ENCODE results near the gene WNT7A. TPM values are rescaled to one million over a fixed set of nuclear protein-coding genes. Genes with fewer than 3 reads are reported as not detected.

Gene WNT7A
- total RNA-seq, 1 experiment from 2014 or later, result 0.34 TPM

DNA sequence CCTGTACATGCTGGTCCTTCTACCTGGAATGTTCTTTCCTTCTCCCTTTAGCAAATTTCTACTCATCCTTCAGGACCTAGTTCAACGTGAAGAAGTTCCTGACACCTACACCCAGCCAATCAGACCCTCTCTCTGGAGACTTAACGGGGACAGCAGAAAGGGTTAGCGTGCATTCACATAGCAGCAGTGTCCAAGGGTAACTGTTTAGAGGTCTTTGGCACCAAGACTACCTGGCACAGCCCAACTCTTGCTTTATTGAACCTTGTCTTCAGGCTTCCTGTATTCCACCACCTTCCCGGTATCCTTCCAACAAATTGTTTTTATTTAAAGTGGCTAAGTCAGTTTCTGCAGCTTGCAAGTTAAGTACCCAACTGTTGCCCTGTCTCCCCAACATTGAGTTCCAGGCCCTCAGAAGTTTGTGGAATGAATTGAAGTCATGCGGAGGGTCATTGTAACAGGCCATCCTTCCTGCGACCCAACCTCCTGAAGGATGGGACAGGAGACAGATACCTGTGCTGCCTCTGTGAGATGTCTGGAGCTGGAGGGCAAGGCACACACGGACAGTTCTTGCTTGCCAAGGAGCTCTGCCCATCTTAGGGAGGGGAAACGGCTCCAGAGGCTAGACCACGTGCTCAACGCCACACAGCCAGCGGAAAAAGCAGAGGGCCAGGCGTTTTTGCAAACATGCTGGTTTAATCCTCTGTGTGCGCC, 14.4 kb upstream of the WNT7A start:
- H3K27ac ChIP-seq (ENCODE audit: low read depth, low read length), result no peak overlapping the region
- ATAC-seq, result no peak
- no peaks in the 10 kb centered on the region for H4K20me1 ChIP-seq (ENCODE audit: insufficient read depth)
- DNase-seq (ENCODE audit: low read depth, low spot score), result no peak
- intact Hi-C loops (cut with micrococcal nuclease), result no loop called here
- no peak overlapping the region for H3K9ac ChIP-seq (ENCODE audit: low read length)
- H3K9me2 ChIP-seq (ENCODE audit: insufficient read depth), result no peaks in the 10 kb centered on the region
- H3K4me1 ChIP-seq (ENCODE audit: control insufficient read depth in 1 of 2, insufficient read depth in 2 of 2, low read length in 2 of 2), result peaks cover 8 to 25% of the 10 kb centered on the region in 2 experiments; a peak in 3 of 4 replicates
- BruUV-seq (replicated peaks), result no TSS peak
- no peak overlapping the region for H2AFZ ChIP-seq (ENCODE audit: low read depth, low read length, poor library complexity, severe bottlenecking)
- H3K4me3 ChIP-seq (replicated peaks in 1 of 2; ENCODE audit: low read depth in 1 of 2, low read length in 2 of 2), result no peak overlapping the region
- no peak for TF ChIP-seq RAD21 (IDR thresholded peaks at IDR 0.05; ENCODE audit: low read depth)
- TF ChIP-seq YY1 (IDR thresholded peaks at IDR 0.05; ENCODE audit: extremely low read depth, insufficient replicate concordance, low read depth, low read length), result no peak
- TF ChIP-seq ZNF274 (IDR thresholded peaks at IDR 0.05; ENCODE audit: low read depth, low read length), result no peak
- TF ChIP-seq CBX3 (IDR thresholded peaks at IDR 0.05; ENCODE audit: low read depth), result no peak
- no peak for TF ChIP-seq ZFX (IDR thresholded peaks at IDR 0.05)
- no peak for TF ChIP-seq EZH2 (IDR thresholded peaks at IDR 0.05)
- TF ChIP-seq, protein P1, sequence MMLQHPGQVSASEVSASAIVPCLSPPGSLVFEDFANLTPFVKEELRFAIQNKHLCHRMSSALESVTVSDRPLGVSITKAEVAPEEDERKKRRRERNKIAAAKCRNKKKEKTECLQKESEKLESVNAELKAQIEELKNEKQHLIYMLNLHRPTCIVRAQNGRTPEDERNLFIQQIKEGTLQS (IDR thresholded peaks at IDR 0.05), result no peak
- no peak for TF ChIP-seq FOSL1 (IDR thresholded peaks at IDR 0.05; ENCODE audit: low read depth)
- TF ChIP-seq, protein P2, sequence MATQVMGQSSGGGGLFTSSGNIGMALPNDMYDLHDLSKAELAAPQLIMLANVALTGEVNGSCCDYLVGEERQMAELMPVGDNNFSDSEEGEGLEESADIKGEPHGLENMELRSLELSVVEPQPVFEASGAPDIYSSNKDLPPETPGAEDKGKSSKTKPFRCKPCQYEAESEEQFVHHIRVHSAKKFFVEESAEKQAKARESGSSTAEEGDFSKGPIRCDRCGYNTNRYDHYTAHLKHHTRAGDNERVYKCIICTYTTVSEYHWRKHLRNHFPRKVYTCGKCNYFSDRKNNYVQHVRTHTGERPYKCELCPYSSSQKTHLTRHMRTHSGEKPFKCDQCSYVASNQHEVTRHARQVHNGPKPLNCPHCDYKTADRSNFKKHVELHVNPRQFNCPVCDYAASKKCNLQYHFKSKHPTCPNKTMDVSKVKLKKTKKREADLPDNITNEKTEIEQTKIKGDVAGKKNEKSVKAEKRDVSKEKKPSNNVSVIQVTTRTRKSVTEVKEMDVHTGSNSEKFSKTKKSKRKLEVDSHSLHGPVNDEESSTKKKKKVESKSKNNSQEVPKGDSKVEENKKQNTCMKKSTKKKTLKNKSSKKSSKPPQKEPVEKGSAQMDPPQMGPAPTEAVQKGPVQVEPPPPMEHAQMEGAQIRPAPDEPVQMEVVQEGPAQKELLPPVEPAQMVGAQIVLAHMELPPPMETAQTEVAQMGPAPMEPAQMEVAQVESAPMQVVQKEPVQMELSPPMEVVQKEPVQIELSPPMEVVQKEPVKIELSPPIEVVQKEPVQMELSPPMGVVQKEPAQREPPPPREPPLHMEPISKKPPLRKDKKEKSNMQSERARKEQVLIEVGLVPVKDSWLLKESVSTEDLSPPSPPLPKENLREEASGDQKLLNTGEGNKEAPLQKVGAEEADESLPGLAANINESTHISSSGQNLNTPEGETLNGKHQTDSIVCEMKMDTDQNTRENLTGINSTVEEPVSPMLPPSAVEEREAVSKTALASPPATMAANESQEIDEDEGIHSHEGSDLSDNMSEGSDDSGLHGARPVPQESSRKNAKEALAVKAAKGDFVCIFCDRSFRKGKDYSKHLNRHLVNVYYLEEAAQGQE (IDR thresholded peaks at IDR 0.05; ENCODE audit: low read depth), result no peak
- no peak for TF ChIP-seq EZH2phosphoT487 (IDR thresholded peaks at IDR 0.05; ENCODE audit: borderline replicate concordance)
- TF ChIP-seq SRF (IDR thresholded peaks at IDR 0.05; ENCODE audit: low read depth), result no peak
- no peak for TF ChIP-seq EGR1 (IDR thresholded peaks at IDR 0.05; ENCODE audit: low read depth)
- H3K4me2 ChIP-seq (ENCODE audit: low read length), result no peak overlapping the region
- CTCF ChIA-PET, result no interaction called here
- H3K9me3 ChIP-seq (ENCODE audit: control insufficient read depth in 1 of 2, insufficient read depth in 1 of 2, low read depth in 1 of 2, low read length in 2 of 2), result no peaks in the 10 kb centered on the region
- POLR2A ChIA-PET, result no interaction called here
- no peaks in the 10 kb centered on the region for H3K36me3 ChIP-seq (ENCODE audit: control insufficient read depth in 1 of 2, insufficient read depth in 2 of 2, low read length in 2 of 2)
- RAD21 ChIA-PET (ENCODE audit: low non-redundant PET in 1 of 2, low total read pairs in 2 of 2, uncharacterized antibody in 2 of 2, unreplicated experiment in 2 of 2), result interaction anchor here in 1 of 2 experiments (0.7 kb wide), 1 partner anchor 231 kb away, joined by 3 read pairs; no protein-coding TSS in a partner anchor
- no peaks in the 10 kb centered on the region for H3K27me3 ChIP-seq (ENCODE audit: insufficient read depth, low read length)
- no peaks in the 10 kb centered on the region for H3K79me2 ChIP-seq (ENCODE audit: insufficient read depth, low read length)
